Femur (tissue), 1 donor: Measurements from ENCODE around the gene SCN5A.

Experiments used
- DNase-seq: peaks from one replicate; pipeline ENCODE4 v3.0.0-alpha.2; 2017

The SCN5A gene

GRCh38 chr3:38598791-38599190 is 50.7 kb downstream of the SCN5A start:
- DNase-seq: no peak

DNA sequence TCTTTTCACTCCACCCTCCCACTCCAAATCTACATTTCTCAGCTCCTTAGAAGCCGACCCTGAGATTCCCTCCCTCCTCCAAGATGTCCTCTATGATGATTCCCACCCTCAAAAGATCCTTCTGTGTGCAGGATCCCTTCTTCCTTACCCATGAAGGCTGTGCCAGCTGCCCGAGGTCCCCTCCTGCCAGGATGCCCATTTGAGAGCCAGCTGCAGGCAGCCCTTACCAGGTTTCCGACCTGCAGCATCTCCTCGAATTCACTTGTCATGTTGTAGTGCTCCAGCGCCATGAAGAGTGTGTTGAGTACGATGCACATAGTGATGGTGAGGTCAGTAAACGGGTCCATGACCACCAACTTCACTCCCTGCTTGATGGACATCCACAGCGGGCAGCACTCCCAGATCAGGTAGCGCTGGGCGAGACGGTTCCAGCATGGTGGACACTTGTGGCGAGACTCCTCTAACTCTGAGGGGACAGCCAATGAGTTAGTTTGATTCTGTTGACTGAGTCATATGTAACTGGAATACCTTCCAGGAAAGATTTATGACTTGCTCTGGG is 51.9 kb downstream of the SCN5A start:
- no peak for DNase-seq

GRCh38 chr3:38595393-38595792 is 54.1 kb downstream of the SCN5A start:
- DNase-seq: no peak

GRCh38 chr3:38590521-38590920 is 59.0 kb downstream of the SCN5A start:
- DNase-seq: peak; percentile 9

- peak; percentile 9 for DNase-seq
Measured at GRCh38 chr3:38588995-38589937, 60.2 kb downstream of the SCN5A start.

DNA sequence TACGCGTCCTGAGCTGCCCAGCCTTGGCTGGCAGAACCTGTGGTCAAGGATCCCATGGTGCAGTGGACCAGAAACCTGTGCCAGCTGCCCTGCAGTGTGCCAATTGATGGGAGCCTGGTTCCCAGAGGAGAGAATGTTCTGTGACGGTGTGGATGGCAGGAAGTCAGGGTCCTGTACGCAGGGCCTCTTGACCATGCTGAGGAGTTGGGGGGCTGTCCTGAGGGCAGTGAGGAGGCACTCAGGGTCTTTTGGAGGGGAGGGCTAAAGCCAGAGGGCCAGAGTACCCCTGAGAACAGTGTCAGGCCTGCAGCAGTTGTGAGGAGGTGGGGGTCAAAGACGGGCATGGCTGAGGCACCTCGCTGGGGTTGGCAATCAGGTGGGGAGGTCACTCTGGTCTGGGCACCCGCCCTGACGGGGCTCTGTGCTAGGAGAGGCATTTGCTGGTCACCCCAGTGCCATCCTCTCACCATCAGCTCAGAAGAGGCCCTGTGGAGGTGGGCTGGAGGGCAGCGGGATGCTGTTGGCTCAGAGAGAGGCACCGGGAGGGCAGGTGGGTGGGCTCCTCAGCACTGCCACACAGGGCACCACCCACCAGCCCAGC is 61.0 kb downstream of the SCN5A start:
- DNase-seq: peak; percentile 7

DNA sequence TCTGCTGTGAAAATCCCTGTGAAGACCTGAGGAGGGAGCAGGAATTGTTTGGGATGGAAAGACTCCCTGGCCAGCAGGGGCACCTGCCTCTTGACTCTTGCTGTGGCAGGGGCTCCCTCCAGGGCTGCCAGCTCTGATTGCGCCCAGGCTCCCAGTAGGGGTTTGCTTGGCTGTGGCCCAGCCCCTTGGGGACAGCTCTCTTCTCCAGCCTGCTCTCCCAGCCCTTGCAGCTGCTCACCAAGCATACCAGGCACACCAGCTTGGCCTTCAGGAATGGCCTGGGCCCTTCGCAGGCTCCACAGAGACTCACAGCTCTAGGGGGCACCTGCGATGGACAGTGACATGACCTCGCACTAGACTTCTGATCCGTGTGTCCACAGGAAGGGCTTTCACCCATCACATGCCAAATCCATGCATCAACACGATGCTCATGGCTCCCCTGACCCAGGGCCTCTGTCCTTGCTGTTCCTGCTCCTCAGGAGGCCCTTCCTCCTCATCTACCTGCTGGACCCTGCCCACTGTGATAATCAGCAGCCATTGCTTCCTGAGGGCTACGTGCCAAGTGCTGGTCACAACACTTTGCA is 61.8 kb downstream of the SCN5A start:
- peak; percentile 23 for DNase-seq

DNA sequence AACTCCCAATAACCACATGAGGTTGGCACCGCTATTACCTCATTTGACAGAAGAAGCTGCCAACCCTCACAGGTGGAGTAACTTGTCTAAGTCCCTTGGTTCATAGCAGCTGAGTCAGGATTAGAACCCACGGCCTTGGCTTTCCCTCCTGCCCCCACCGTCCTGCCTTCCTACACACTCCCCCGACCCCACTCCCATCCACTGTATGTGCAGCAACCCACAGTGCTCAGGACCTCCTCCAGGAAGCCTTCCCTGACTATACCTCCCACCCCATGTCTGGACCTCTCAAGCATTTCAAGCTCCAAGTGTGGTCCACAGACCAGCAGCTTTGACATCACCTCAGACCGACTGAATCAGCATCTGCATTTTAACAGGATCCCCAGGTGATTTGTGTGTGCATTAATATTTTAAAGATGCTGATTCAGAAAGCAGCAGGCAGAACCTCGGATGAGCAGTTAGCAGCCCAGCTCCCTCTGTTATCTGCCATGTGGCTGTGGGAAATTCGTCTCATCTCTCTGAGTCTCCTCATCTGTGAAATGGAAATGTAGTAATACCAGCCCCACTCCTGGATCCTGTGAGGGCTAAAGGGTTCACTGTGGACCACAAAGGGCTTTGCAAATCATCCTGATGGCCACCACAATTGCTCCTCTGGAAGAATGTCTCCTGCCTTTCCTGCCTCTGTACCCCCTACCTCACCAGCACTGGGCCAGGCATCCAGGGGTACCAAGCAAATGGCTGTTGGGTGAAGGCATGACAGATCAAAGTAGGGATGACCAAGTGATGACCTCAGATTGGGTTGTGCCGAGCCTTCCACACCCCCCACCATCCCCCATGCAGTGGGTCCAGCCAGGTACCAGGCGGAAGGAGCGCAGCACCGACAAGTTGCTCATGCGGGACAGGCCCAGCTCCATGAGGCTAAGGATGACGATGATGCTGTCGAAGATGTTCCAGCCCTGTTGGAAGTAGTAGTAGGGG is 62.7 kb downstream of the SCN5A start:
- peak; percentile 10 for DNase-seq

GRCh38 chr3:38585791-38586420 is 63.6 kb downstream of the SCN5A start:
- peak; percentile 5 for DNase-seq

DNA sequence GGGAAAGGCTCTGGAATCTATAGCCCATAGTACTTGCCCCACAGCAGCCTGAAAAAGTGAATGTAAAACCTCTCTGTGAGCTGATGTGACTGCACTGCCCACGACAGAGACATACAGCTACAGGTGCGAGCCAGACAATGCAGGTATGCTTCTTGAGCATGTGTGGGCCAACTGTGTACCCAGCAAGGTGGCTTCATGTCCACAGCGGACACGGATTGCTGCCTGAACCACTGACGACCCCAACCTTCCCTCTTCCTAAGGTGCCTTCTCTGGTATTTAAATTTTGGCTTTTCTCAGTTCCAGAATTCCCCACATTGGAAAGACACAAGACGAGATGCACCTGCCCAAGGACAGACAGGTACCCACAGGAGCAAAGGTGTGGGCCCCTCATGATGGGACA is 65.8 kb downstream of the SCN5A start:
- peak; percentile 3 for DNase-seq

GRCh38 chr3:38582941-38583645 is 66.4 kb downstream of the SCN5A start:
- no peak for DNase-seq

GRCh38 chr3:38582316-38582715 is 67.2 kb downstream of the SCN5A start:
- no peak for DNase-seq

DNA sequence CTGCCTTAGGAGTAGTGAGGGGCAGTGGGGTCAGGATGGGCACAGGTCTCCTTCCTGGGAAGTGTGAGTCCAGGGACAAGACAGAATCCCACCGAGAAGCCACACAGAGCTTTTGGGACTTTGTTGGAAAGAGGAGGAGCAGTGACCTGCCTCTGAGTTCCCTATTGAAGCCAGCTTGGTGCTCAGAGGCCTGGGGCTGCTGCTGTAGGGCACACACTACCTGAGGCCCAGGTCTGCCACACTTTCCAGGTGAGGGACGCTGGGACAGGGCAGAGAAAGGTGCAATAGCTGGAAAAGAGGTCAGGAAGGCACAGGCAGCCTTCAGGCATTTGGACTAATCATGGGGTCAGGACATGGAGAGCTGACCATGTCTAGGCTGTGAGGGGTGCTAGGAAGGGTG is 67.7 kb downstream of the SCN5A start:
- DNase-seq: no peak

DNA sequence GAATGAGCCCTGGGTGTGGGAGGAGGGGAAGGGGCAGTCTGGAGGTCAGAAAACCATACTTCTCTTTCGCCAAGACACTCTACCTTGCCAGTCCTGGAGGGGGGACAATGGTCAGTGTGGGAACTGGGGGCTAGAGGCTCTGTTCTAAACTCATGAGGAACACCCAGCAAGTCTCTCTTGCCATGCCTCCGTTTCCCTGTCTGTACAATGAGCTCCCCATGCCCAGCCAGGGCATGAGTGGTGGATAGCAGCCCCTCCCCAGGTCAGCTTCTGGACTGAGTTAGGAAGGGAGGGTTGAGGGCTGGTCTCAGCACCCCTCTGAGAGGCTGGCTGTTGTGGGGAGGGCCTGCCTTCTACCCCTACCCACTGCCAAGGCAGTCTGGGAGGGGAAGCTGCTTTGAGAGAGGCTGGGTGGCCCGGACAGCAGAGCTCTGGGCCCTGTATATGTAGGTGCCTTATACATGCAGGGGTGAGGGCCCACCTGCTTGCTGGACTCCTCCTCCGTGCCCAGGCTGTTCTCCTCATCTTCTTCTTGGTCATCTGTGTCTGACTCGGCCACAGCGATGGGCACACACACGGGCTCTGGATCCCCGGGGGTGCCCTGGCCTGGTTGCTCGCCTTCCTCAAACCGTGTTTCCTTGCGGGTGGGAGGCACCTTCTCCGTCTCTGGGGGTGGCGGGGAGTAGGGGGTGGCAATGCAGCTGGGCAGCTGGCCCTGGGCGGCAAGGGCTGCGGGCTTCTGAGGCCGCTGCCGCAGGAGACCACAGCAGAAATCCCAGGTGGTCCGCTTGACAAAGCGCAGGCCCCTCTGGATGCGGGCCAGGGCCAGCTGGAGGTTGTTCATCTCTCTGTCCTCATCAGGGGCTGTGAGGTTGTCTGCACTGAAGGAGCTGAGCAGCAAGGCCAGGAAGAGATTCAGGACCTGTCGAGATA is 68.8 kb downstream of the SCN5A start:
- no peak for DNase-seq

GRCh38 chr3:38579551-38580449 is 69.7 kb downstream of the SCN5A start:
- peak; percentile 40 for DNase-seq

DNA sequence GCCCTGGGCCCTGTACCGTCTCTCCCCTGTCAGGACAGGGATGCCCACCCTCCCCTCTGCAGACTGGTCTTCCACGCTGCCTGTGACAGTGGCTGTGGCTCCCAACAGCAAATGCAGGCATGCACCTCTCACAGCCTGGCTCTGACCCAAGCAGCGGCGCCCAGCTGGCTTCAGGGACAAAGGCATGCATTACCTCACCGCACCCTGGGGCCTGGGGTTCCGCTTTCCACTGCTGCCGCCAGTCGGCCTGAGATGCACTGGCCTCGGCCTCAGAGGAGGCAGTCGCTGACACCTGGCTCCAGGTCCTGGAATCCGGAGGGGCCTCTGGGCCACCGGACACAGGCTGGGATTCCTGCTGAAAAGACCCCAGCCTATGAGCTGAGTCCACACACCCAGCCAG is 70.3 kb downstream of the SCN5A start:
- DNase-seq: peak; percentile 49

GRCh38 chr3:38578551-38578950 is 70.9 kb downstream of the SCN5A start:
- DNase-seq: no peak

- no peak for DNase-seq
Measured at GRCh38 chr3:38578081-38578475, 71.4 kb downstream of the SCN5A start.
